Activated CD4-positive, alpha-beta T cell treated with anti-CD3 and anti-CD28 coated beads, Interleukin-2, amount 50 U/mL, for 24 hours (primary cell): Measurements from ENCODE around the gene POU2AF1.
"Not testable (repeated sequence)": the region's sequence is repeated elsewhere in the genome, so short reads cannot be mapped to it uniquely, and the experiment has no call there.

ENCODE experiments used
- DNase-seq, 2 donors: peaks; one replicate each; pipeline ENCODE4 v3.0.0-alpha.2; 2020; ENCODE audit warnings: low read depth in 1 of 2, low spot score in 1 of 2

Gene POU2AF1

GRCh38 chr11:111320728-111321568 is 58.1 kb downstream of the POU2AF1 start:
- no peak for DNase-seq

GRCh38 chr11:111320199-111320598 is 58.9 kb downstream of the POU2AF1 start:
- DNase-seq = not testable (repeated sequence)

- no peak for DNase-seq
Observed at GRCh38 chr11:111319296-111319695, 59.8 kb downstream of the POU2AF1 start.

GRCh38 chr11:111312076-111312475 is 67.0 kb downstream of the POU2AF1 start:
- no peak for DNase-seq

GRCh38 chr11:111310723-111311122 is 68.4 kb downstream of the POU2AF1 start:
- no peak for DNase-seq

- no peak for DNase-seq
Observed at GRCh38 chr11:111310088-111310487, 69.0 kb downstream of the POU2AF1 start.

- DNase-seq = no peak
Observed at GRCh38 chr11:111309215-111309915, 69.7 kb downstream of the POU2AF1 start.

GRCh38 chr11:111308140-111308539 is 70.9 kb downstream of the POU2AF1 start:
- no peak for DNase-seq

GRCh38 chr11:111307472-111308108 is 71.5 kb downstream of the POU2AF1 start:
- no peak for DNase-seq

- no peak for DNase-seq
Observed at GRCh38 chr11:111306321-111306720, 72.8 kb downstream of the POU2AF1 start.

- no peak for DNase-seq
Observed at GRCh38 chr11:111305876-111306275, 73.2 kb downstream of the POU2AF1 start.

GRCh38 chr11:111305162-111305802 is 73.8 kb downstream of the POU2AF1 start:
- no peak for DNase-seq

GRCh38 chr11:111303461-111303860 is 75.6 kb downstream of the POU2AF1 start:
- no peak for DNase-seq

GRCh38 chr11:111302298-111302697 is 76.8 kb downstream of the POU2AF1 start:
- DNase-seq = no peak
